ENCODE data around the gene GABRB2. TPM values are rescaled to one million over a fixed set of nuclear protein-coding genes. Genes with fewer than 3 reads are reported as not detected.

GABRB2 gene
- total RNA-seq, 1 experiment from 2014 or later, result not detected

DNA sequence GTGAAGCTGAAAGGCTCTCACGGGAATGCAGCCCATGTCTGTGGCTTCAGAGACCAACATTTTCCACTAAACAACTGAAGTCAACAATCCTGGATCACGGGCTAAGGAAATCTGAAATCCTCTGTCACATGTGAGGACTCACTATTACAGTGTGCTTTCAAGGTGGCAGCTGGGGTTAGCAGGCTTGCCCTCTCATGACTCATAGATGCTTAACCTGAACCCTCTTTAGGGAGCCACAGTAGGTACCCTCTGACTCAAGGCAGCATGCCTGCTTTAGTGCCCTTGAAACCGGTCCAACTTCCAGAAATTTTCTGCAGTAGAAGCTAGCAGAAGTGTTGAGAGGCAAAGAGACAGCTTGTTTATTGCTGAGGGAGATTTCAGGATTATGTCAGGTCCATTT is 232.5 kb downstream of the GABRB2 start:
- BruUV-seq (replicated peaks), result no TSS peak
- Mint-ChIP-seq H3K4me3 (ENCODE audit: low read depth, unreplicated experiment) (no peak overlapping the region), H3K27ac (ENCODE audit: unreplicated experiment) (no peak overlapping the region), H3K4me1 (ENCODE audit: low read depth, unreplicated experiment) (no peaks in the 10 kb centered on the region), H3K9me3 (ENCODE audit: low read depth, unreplicated experiment) (peaks cover 2% of the 10 kb centered on the region), H3K27me3 (ENCODE audit: unreplicated experiment) (no peaks in the 10 kb centered on the region), H3K36me3 (ENCODE audit: insufficient read depth, unreplicated experiment) (no peaks in the 10 kb centered on the region)
- intact Hi-C loops (cut with micrococcal nuclease; ENCODE audit: unreplicated experiment), result no loop called here
- TF ChIP-seq, protein P1, sequence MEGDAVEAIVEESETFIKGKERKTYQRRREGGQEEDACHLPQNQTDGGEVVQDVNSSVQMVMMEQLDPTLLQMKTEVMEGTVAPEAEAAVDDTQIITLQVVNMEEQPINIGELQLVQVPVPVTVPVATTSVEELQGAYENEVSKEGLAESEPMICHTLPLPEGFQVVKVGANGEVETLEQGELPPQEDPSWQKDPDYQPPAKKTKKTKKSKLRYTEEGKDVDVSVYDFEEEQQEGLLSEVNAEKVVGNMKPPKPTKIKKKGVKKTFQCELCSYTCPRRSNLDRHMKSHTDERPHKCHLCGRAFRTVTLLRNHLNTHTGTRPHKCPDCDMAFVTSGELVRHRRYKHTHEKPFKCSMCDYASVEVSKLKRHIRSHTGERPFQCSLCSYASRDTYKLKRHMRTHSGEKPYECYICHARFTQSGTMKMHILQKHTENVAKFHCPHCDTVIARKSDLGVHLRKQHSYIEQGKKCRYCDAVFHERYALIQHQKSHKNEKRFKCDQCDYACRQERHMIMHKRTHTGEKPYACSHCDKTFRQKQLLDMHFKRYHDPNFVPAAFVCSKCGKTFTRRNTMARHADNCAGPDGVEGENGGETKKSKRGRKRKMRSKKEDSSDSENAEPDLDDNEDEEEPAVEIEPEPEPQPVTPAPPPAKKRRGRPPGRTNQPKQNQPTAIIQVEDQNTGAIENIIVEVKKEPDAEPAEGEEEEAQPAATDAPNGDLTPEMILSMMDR (IDR thresholded peaks at IDR 0.05; ENCODE audit: unreplicated experiment), result no peak
- no peak for DNase-seq
- CTCF ChIA-PET, result no interaction called here

GRCh38 chr5:161312882-161313281 is 233.6 kb downstream of the GABRB2 start:
- DNase-seq, result no peak
- Mint-ChIP-seq H3K9me3 (ENCODE audit: low read depth, unreplicated experiment) (peaks cover 6% of the 10 kb centered on the region), H3K27me3 (ENCODE audit: unreplicated experiment) (no peaks in the 10 kb centered on the region), H3K4me3 (ENCODE audit: low read depth, unreplicated experiment) (no peak overlapping the region), H3K4me1 (ENCODE audit: low read depth, unreplicated experiment) (no peaks in the 10 kb centered on the region), H3K36me3 (ENCODE audit: insufficient read depth, unreplicated experiment) (no peaks in the 10 kb centered on the region), H3K27ac (ENCODE audit: unreplicated experiment) (no peak overlapping the region)
- intact Hi-C loops (cut with micrococcal nuclease; ENCODE audit: unreplicated experiment), result no loop called here
- TF ChIP-seq, protein P1 (IDR thresholded peaks at IDR 0.05; ENCODE audit: unreplicated experiment), result no peak
- BruUV-seq (replicated peaks), result no TSS peak
- CTCF ChIA-PET, result no interaction called here

DNA sequence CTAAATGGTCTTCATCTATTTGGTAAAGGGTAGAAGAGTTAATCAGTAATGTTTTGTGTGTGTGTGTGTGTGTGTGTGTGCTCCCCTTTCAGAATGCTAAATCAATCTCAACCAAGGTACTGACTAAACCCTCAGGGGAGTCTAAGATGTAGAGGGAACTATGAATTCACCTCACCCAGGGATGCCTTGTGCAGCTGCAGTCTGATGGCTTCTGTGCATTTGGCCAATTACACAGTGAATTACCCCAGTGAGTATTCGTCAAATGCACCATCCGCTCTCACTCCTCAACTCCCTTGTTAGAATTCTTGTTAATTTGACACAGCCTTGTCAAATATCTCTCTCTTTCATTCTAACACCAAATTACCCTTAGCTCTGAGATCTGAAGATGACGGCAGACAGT is 234.6 kb downstream of the GABRB2 start:
- no peak for DNase-seq
- no TSS peak for BruUV-seq (replicated peaks)

GRCh38 chr5:161311146-161311708 is 235.3 kb downstream of the GABRB2 start:
- Mint-ChIP-seq H3K9me3 (ENCODE audit: low read depth, unreplicated experiment) (peaks cover 6% of the 10 kb centered on the region), H3K4me3 (ENCODE audit: low read depth, unreplicated experiment) (no peak overlapping the region), H3K27me3 (ENCODE audit: unreplicated experiment) (no peaks in the 10 kb centered on the region), H3K4me1 (ENCODE audit: low read depth, unreplicated experiment) (no peaks in the 10 kb centered on the region), H3K36me3 (ENCODE audit: insufficient read depth, unreplicated experiment) (no peaks in the 10 kb centered on the region), H3K27ac (ENCODE audit: unreplicated experiment) (no peak overlapping the region)
- no peak for DNase-seq
- BruUV-seq (replicated peaks), result no TSS peak
- TF ChIP-seq, protein P1 (IDR thresholded peaks at IDR 0.05; ENCODE audit: unreplicated experiment), result no peak
- CTCF ChIA-PET, result no interaction called here
- intact Hi-C loops (cut with micrococcal nuclease; ENCODE audit: unreplicated experiment), result no loop called here

More for the DNA sequence above, 234.6 kb downstream of the GABRB2 start:
- Mint-ChIP-seq H3K36me3 (ENCODE audit: insufficient read depth, unreplicated experiment) (no peaks in the 10 kb centered on the region), H3K27ac (ENCODE audit: unreplicated experiment) (no peak overlapping the region), H3K4me1 (ENCODE audit: low read depth, unreplicated experiment) (no peaks in the 10 kb centered on the region), H3K27me3 (ENCODE audit: unreplicated experiment) (no peaks in the 10 kb centered on the region), H3K4me3 (ENCODE audit: low read depth, unreplicated experiment) (no peak overlapping the region), H3K9me3 (ENCODE audit: low read depth, unreplicated experiment) (peaks cover 6% of the 10 kb centered on the region)
- intact Hi-C loops (cut with micrococcal nuclease; ENCODE audit: unreplicated experiment), result no loop called here
- CTCF ChIA-PET, result no interaction called here
- TF ChIP-seq, protein P1 (IDR thresholded peaks at IDR 0.05; ENCODE audit: unreplicated experiment), result no peak

Data from Calu3 (cell line).